Fibroblast of villous mesenchyme (primary cell): ENCODE results near the gene IRF8. TPM values are rescaled to one million over a fixed set of nuclear protein-coding genes. Genes with fewer than 3 reads are reported as not detected.

ENCODE experiments used
- DNase-seq: peaks from one replicate; pipeline ENCODE4 v3.0.0-alpha.2; 2010; ENCODE audit warnings: low read depth
- H3K4me3 ChIP-seq: 2 replicates; pipeline ENCODE4 v1.5.1; 2011; ENCODE audit warnings: low read depth, mild to moderate bottlenecking, low read length
- CTCF ChIP-seq: IDR thresholded peaks from 2 replicates; pipeline ENCODE4 v1.5.1; 2012; ENCODE audit warnings: low read depth, mild to moderate bottlenecking, low read length; ENCODE audit not compliant: insufficient read depth
- total RNA-seq: library from RNA; depleted of rRNA; stranded (reverse); fragments of >200 nt; gene quantifications from 2 replicates; pipeline ENCODE4 v1.2.3, GENCODE V29; 2012

IRF8 gene
- total RNA-seq, 1 donor = not detected

GRCh38 chr16:85943711-85944110, 44.7 kb downstream of the IRF8 start:
- TF ChIP-seq CTCF = no peak
- no peak for DNase-seq
- H3K4me3 ChIP-seq = no peak overlapping the region

GRCh38 chr16:85944572-85945423, 45.8 kb downstream of the IRF8 start:
- H3K4me3 ChIP-seq = no peak overlapping the region
- no peak for DNase-seq
- TF ChIP-seq CTCF = no peak

GRCh38 chr16:85945424-85945751, 46.4 kb downstream of the IRF8 start:
- DNase-seq = no peak

GRCh38 chr16:85946541-85947124, 47.7 kb downstream of the IRF8 start:
- H3K4me3 ChIP-seq = no peak overlapping the region
- TF ChIP-seq CTCF = no peak
- DNase-seq = no peak

More at GRCh38 chr16:85945424-85945751, 46.4 kb downstream of the IRF8 start:
- no peak for TF ChIP-seq CTCF
- no peak overlapping the region for H3K4me3 ChIP-seq

GRCh38 chr16:85947230-85948137, 48.5 kb downstream of the IRF8 start:
- no peak for DNase-seq
- H3K4me3 ChIP-seq = no peak overlapping the region
- no peak for TF ChIP-seq CTCF

GRCh38 chr16:85948138-85948509, 49.2 kb downstream of the IRF8 start:
- DNase-seq = no peak
- no peak overlapping the region for H3K4me3 ChIP-seq
- TF ChIP-seq CTCF = no peak
